T-helper 1 cell treated with Interleukin-12 subunit alpha and Interleukin-12 subunit beta and Interleukin-4 antibody, amounts not matched to agents 30 μg/mL and 1 μg/mL, for 36 hours (primary cell): ENCODE measurements around the gene PKHD1.

Experiments used
- H3K27ac Mint-ChIP-seq: one replicate; pipeline ENCODE4 v1.8.0; 2021; ENCODE audit warnings: mild to moderate bottlenecking, mixed read lengths
- H3K27me3 Mint-ChIP-seq: one replicate; pipeline ENCODE4 v1.8.0; 2021; ENCODE audit warnings: low read depth, mixed read lengths
- H3K36me3 Mint-ChIP-seq: one replicate; pipeline ENCODE4 v1.8.0; 2021; ENCODE audit warnings: low read depth, mixed read lengths
- H3K4me1 Mint-ChIP-seq: one replicate; pipeline ENCODE4 v1.8.0; 2021; ENCODE audit warnings: low read depth, mixed read lengths
- H3K4me3 Mint-ChIP-seq: one replicate; pipeline ENCODE4 v1.8.0; 2021; ENCODE audit warnings: mild to moderate bottlenecking, moderate library complexity, mixed read lengths
- H3K9me3 Mint-ChIP-seq: one replicate; pipeline ENCODE4 v1.8.0; 2021; ENCODE audit warnings: mixed read lengths

PKHD1 gene

DNA sequence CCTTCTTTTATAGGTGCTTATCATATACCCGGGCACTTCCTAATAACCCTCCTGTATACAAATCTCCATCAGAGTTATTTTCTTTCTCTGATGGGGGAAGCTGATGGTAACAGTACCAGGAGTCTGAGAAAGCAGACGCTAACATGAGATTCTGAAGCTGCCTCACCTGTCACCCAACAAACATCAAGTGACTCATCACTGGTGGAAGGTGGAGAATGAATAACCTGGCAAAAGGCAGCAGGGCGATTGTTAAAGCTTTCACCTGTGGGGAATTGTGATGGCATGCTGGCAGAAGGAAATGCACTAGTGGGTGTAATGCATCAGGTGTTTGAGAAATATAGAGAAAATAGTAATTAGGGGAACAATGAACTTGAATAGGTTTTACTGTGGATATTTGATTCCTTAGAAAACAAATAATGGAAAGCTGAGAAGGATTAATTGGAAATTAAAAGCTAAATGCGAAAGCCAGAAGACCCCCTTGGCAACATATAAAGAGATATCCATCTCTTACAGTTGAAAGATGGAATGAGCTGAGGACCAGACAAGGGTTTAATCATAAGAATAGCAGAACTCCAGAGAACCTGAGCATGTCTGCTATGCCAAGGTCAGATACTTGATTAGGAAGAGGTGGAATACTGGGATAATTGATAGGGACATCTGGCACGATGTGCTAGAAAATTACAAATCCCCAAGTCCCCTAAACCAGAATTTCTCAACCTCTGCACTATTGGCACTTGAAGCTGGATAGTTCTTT lies 517.1 kb downstream of the PKHD1 start:
- Mint-ChIP-seq H3K36me3 (no peaks in the 10 kb centered on the region), H3K4me1 (no peaks in the 10 kb centered on the region), H3K4me3 (no peak overlapping the region), H3K9me3 (no peaks in the 10 kb centered on the region), H3K27me3 (no peaks in the 10 kb centered on the region), H3K27ac (no peak overlapping the region)

DNA sequence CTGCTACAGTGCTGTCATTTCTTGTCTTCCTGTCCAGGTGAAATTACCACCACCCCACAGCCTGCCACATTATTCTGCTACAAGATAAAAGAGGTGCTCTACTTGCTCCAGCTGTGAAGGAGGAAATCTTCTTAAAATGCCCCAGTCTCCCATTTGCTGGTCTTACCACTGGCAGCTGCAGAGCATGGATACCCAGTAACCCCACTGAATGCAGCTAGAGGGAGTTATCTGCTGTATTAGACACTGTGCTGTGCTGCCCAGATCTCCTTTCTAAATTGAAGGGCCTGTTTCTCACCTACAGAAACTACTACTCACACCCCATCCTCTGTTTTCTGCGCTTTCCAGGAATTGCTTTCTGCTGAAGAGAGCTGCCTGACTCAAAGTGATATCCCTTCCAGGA lies 517.8 kb downstream of the PKHD1 start:
- no peaks in the 10 kb centered on the region for H3K9me3 Mint-ChIP-seq

DNA sequence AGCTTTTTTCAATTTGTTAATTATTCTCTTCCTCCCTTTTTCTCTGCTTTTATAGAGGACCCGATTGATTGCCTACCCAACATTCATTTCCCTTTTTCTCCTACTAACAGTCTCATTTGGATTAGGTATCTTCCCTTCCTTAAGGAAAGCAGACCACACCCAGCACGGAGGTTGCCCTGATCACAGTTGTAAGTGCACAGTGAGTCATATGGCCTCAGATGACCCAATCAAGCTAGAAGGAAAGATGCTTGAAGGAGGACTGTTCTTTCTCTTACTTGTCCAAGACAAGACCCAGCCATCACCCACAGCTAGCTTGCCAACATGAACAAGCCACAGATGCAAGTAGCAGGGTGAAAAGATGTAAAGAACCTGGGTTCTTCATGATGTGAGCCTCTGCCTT lies 518.6 kb downstream of the PKHD1 start:
- H3K36me3 Mint-ChIP-seq = no peaks in the 10 kb centered on the region
- H3K9me3 Mint-ChIP-seq = no peaks in the 10 kb centered on the region
- H3K4me1 Mint-ChIP-seq = no peaks in the 10 kb centered on the region

More for the DNA sequence above, 517.8 kb downstream of the PKHD1 start:
- no peak overlapping the region for H3K27ac Mint-ChIP-seq
- no peak overlapping the region for H3K4me3 Mint-ChIP-seq
- H3K36me3 Mint-ChIP-seq = no peaks in the 10 kb centered on the region
- no peaks in the 10 kb centered on the region for H3K27me3 Mint-ChIP-seq
- H3K4me1 Mint-ChIP-seq = no peaks in the 10 kb centered on the region

DNA sequence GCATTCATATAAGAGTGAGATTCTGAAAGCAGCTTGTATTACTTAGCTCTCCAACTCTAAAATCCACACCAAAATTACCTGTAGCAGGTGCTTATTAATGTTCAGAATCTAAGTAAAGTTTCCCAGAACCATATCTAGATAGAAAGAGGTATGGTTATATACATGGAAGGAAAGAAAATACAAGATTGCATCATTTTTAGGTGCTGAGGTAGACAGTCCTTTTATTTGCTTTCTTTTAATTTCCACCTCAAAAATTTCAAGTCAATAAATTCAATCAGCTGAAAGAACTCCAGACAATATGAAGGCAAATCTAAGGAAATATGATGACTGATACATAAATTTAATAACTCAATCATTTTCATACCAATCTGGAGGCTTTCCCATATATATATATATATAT lies 521.9 kb downstream of the PKHD1 start:
- Mint-ChIP-seq H3K27ac (no peak overlapping the region), H3K4me1 (peaks cover 3% of the 10 kb centered on the region), H3K36me3 (no peaks in the 10 kb centered on the region), H3K27me3 (no peaks in the 10 kb centered on the region), H3K9me3 (no peaks in the 10 kb centered on the region), H3K4me3 (no peak overlapping the region)

More for the DNA sequence above, 518.6 kb downstream of the PKHD1 start:
- Mint-ChIP-seq H3K27me3 (no peaks in the 10 kb centered on the region), H3K27ac (no peak overlapping the region), H3K4me3 (no peak overlapping the region)
